B cell (primary cell): Measurements from ENCODE around the gene FUS. TPM values are rescaled to one million over a fixed set of nuclear protein-coding genes. Genes with fewer than 3 reads are reported as not detected.

Experiments used
- ATAC-seq: fragments of 200-7000 bp; cut with Tn5 transposase; one replicate; pipeline ENCODE4 v1.10.0; 2021; ENCODE audit warnings: low read depth, mild to moderate bottlenecking, moderate number of reproducible peaks, moderate library complexity
- CTCF ChIA-PET: fragments of 350-600 bp; sonication (Branson Sonifier 250); formaldehyde crosslinking; loops from one replicate; lab custom pipeline; 2021; ENCODE audit warnings: antibody characterized with exemption, inconsistent platforms; lab: Charles Lee
- POLR2A ChIA-PET: fragments of 350-600 bp; sonication (Branson Sonifier 250); formaldehyde crosslinking; loops from one replicate; lab custom pipeline; 2021; ENCODE audit warnings: antibody characterized with exemption; lab: Charles Lee
- DNase-seq: peaks from one replicate; pipeline ENCODE4 v3.0.0; 2013
- H2AFZ ChIP-seq: 2 replicates; pipeline ENCODE4 v1.6.1; 2012; ENCODE audit warnings: mild to moderate bottlenecking, low read depth, low read length; ENCODE audit not compliant: insufficient read depth, poor library complexity, severe bottlenecking
- H3K27ac ChIP-seq, 2 donors: 1 replicate in 1 of 2; 2 replicates in 1 of 2; pipeline ENCODE4 v1.5.1; 2012 to 2013; ENCODE audit warnings: low read length in 2 of 2, mild to moderate bottlenecking in 2 of 2, moderate library complexity in 1 of 2
- H3K27me3 ChIP-seq, 4 experiments: fragments of 200-600 bp in 1 of 4; sonication (generic) in 1 of 4; replicated peaks in 1 of 4; 1 replicate in 2 of 4; 2 replicates in 2 of 4; pipeline versions ENCODE4 v1.6.1 to v1.7.0; 2013 to 2016; ENCODE audit warnings: low read length in 3 of 4, mild to moderate bottlenecking in 2 of 4, mixed read lengths in 1 of 4, moderate library complexity in 1 of 4; ENCODE audit not compliant: insufficient read depth in 4 of 4, control insufficient read depth in 3 of 4; ENCODE audit errors: control extremely low read depth in 1 of 4
- H3K36me3 ChIP-seq, 2 experiments: replicated peaks in 1 of 2; 1 replicate in 1 of 2; 2 replicates in 1 of 2; pipeline versions ENCODE4 v1.6.1 to v1.7.1; 2013; ENCODE audit warnings: low read length in 1 of 2; ENCODE audit not compliant: insufficient read depth in 2 of 2, control insufficient read depth in 1 of 2; ENCODE audit errors: control extremely low read depth in 1 of 2, extremely low read depth in 1 of 2
- H3K4me1 ChIP-seq, 2 donors: fragments of 200-600 bp in 1 of 2; sonication (generic) in 1 of 2; 1 replicate in 1 of 2; 2 replicates in 1 of 2; pipeline versions ENCODE4 v1.5.1 to v1.6.1; 2013 to 2017; ENCODE audit warnings: low read length in 2 of 2; ENCODE audit not compliant: control insufficient read depth in 2 of 2, insufficient read depth in 2 of 2
- H3K4me2 ChIP-seq: replicated peaks from 2 replicates; pipeline ENCODE3; 2012; ENCODE audit warnings: mild to moderate bottlenecking, low read depth, low read length; ENCODE audit not compliant: poor library complexity, severe bottlenecking
- H3K4me3 ChIP-seq, 5 experiments: fragments of 200-600 bp in 1 of 5; sonication (generic) in 1 of 5; 1 replicate in 3 of 5; 2 replicates in 2 of 5; pipeline versions ENCODE4 v1.5.1 to v1.7.0; 2011 to 2016; ENCODE audit warnings: low read length in 4 of 5, mild to moderate bottlenecking in 4 of 5, low read depth in 2 of 5, control low read depth in 1 of 5, moderate library complexity in 1 of 5; ENCODE audit not compliant: insufficient read depth in 1 of 5; ENCODE audit errors: control extremely low read depth in 1 of 5, extremely low read depth in 1 of 5
- H3K79me2 ChIP-seq: fragments of 200-600 bp; sonication (generic); one replicate; pipeline ENCODE4 v1.6.0; 2016; ENCODE audit warnings: low read length; ENCODE audit not compliant: control insufficient read depth, insufficient read depth
- H3K9ac ChIP-seq: fragments of 200-600 bp; sonication (generic); 2 replicates; pipeline ENCODE4 v1.6.1; 2017; ENCODE audit warnings: mild to moderate bottlenecking, low read length, moderate library complexity
- H3K9me3 ChIP-seq, 3 donors: one replicate each; pipeline versions ENCODE4 v1.6.1 to v1.7.1; 2013; ENCODE audit warnings: low read length in 2 of 3; ENCODE audit not compliant: control insufficient read depth in 2 of 3, insufficient read depth in 1 of 3; ENCODE audit errors: control extremely low read depth in 1 of 3
- H4K20me1 ChIP-seq: 2 replicates; pipeline ENCODE4 v1.6.0; 2012; ENCODE audit warnings: mild to moderate bottlenecking, low read length; ENCODE audit not compliant: insufficient read depth, control insufficient read depth, poor library complexity, severe bottlenecking
- H3K27ac Mint-ChIP-seq: one replicate; pipeline ENCODE4 v1.8.0; 2021; ENCODE audit warnings: mixed read lengths
- H3K27me3 Mint-ChIP-seq: one replicate; pipeline ENCODE4 v1.8.0; 2021; ENCODE audit warnings: mixed read lengths
- H3K4me1 Mint-ChIP-seq: one replicate; pipeline ENCODE4 v1.8.0; 2021; ENCODE audit warnings: mixed read lengths
- H3K4me3 Mint-ChIP-seq: one replicate; pipeline ENCODE4 v1.8.0; 2021; ENCODE audit warnings: mixed read lengths
- H3K9me3 Mint-ChIP-seq: one replicate; pipeline ENCODE4 v1.8.0; 2022; ENCODE audit warnings: mixed read lengths; ENCODE audit not compliant: insufficient read depth
- EZH2 ChIP-seq: IDR thresholded peaks from 2 replicates; pipeline ENCODE4 v1.6.1; 2012; ENCODE audit warnings: borderline replicate concordance, low read depth, mild to moderate bottlenecking, moderate library complexity, low read length; ENCODE audit not compliant: insufficient read depth, poor library complexity, severe bottlenecking
- WGBS: methylation state at CpG from one replicate; pipeline ENCODE4 v1.1.5; 2013; ENCODE audit warnings: missing lambda C conversion rate; ENCODE audit not compliant: insufficient coverage; 5-methylcytosine and 5-hydroxymethylcytosine counted together
- intact Hi-C: fragments of 100-400 bp; cut with micrococcal nuclease; formaldehyde crosslinking; loops from one replicate; pipeline ENCODE4 v1.10.0; 2022
- polyA plus RNA-seq: library from polyadenylated mRNA; depleted of rRNA; stranded (reverse); fragments of >200 nt; gene quantifications from 2 replicates; pipeline ENCODE4 v1.2.3, GENCODE V29; 2012
- total RNA-seq, 2 donors: library from RNA; stranded (reverse); fragments of 120-200 nt in 1 of 2; gene quantifications; 1 replicate in 1 of 2; 2 replicates in 1 of 2; pipeline versions ENCODE4 v1.2.3 to v1.2.4, GENCODE V29; 2013 to 2022
- TF ChIP-seq, protein P1 (sequence below): fragments of 200-600 bp; IDR thresholded peaks from one replicate; pipeline ENCODE4 v1.8.0; 2022; ENCODE audit warnings: antibody characterized with exemption, mild to moderate bottlenecking

The FUS gene
- total and polyA plus RNA-seq, 2 donors (not counting 1 experiment from before 2014, with no cell fraction given), result 181 to 597 TPM

DNA sequence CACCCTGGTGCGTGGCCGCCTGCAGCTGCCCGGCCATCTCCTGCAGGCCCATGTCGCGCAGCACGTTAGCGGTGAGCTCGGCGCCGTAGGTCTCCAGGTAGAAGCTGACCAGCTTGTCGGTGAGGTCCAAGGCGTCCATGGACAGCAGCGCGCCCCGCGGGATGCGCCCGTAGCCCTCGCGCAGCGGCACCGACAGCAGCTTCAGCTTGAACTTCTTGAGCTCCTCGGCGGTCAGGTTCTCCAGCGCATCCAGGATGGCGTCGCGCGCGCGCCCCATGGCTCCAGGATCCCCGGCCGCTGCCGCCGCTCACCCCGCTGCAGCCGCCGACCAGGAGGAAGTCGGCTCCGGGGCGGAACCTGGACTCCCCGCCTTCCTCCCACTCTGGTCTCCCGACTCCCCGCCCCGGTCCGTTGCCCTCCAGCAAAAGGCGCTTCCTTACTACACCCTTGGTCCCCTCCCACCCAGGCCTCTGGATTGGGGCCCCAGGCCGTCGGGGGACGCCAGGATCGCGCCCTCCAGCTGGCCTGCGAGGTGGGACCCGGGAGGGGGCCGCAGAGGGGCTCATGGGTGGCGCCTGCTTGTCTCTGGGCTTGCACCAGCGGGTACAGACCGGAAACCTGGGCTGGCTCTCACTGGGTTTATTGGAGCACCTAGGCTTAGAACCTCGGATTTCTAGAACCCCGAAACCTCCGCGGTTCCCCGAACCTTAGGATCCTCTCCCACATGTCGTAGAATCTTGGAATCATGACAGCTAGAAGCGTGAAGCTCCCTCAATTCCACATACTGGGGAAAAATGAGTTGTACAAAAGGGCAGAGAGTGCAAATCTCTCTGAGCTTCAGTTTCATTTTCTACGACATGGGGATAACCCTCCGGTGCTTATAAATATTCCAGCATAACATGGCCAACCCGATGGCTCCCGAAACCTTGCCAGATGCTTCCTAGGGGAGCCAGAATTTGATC lies 22.8 kb downstream of the FUS start, which contains the start of gene PYCARD:
PYCARD (minus strand) TSS at position 347 of the 962 bp plus-strand sequence; CDS start at position 277, 70 bp downstream.
- H3K4me1 Mint-ChIP-seq, result peaks cover 55% of the 10 kb centered on the region
- Histone ChIP-seq H3K9me3 (peaks cover 0 to 4% (median 0%) of the 10 kb centered on the region in 3 donors), H3K4me3 (peak within 1 kb of the TSS; percentile 59 to 86 (median 78)), H3K27ac (peak within 1 kb of the TSS; percentile 62 to 73), H3K4me2 (peak within 1 kb of the TSS; percentile 90), H4K20me1 (peaks cover 29% of the 10 kb centered on the region), H3K36me3 (peaks cover 0 to 20% of the 10 kb centered on the region in 2 experiments), H3K4me1 (peaks cover 32 to 48% of the 10 kb centered on the region in 2 donors), H3K79me2 (peaks cover 15% of the 10 kb centered on the region), H2AFZ (peak within 1 kb of the TSS; percentile 74), H3K9ac (peak within 1 kb of the TSS; percentile 78), H3K27me3 (no peaks in the 10 kb centered on the region)
- H3K27me3 Mint-ChIP-seq, result no peaks in the 10 kb centered on the region
- DNase-seq (no peak), ATAC-seq (peak; percentile 34)
- CTCF ChIA-PET, result interaction anchor here (0.8 to 4.0 kb wide), 12 partner anchors 9 to 258 kb away, joined by 3 to 35 read pairs (median 6); partner anchors contain the start of genes FUS, PYDC1 and TRIM72
- POLR2A ChIA-PET, result interaction anchor here (0.5 to 3.9 kb wide), 14 partner anchors 9 to 234 kb away, joined by 3 to 36 read pairs (median 5); partner anchors contain the start of genes FUS, KAT8, ZNF646 and ZNF668
- intact Hi-C loops, result loop anchor here (2.0 to 5.0 kb wide), 5 partner anchors 60 to 255 kb away; partner anchors contain the start of genes ARMC5 and ZNF843
- under 1% methylated on average over 58 of the region's 69 CpGs for WGBS
- H3K27ac Mint-ChIP-seq, result peak within 1 kb of the TSS; percentile 95
- H3K9me3 Mint-ChIP-seq, result no peaks in the 10 kb centered on the region
- peak within 1 kb of the TSS; percentile 92 for H3K4me3 Mint-ChIP-seq
- TF ChIP-seq, protein P1, sequence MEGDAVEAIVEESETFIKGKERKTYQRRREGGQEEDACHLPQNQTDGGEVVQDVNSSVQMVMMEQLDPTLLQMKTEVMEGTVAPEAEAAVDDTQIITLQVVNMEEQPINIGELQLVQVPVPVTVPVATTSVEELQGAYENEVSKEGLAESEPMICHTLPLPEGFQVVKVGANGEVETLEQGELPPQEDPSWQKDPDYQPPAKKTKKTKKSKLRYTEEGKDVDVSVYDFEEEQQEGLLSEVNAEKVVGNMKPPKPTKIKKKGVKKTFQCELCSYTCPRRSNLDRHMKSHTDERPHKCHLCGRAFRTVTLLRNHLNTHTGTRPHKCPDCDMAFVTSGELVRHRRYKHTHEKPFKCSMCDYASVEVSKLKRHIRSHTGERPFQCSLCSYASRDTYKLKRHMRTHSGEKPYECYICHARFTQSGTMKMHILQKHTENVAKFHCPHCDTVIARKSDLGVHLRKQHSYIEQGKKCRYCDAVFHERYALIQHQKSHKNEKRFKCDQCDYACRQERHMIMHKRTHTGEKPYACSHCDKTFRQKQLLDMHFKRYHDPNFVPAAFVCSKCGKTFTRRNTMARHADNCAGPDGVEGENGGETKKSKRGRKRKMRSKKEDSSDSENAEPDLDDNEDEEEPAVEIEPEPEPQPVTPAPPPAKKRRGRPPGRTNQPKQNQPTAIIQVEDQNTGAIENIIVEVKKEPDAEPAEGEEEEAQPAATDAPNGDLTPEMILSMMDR, result no peak
- no peak for TF ChIP-seq EZH2
